GM19467 (cell line): ENCODE results near the gene GULP1.
"Not testable (repeated sequence)": the region's sequence is repeated elsewhere in the genome, so short reads cannot be mapped to it uniquely, and the experiment has no call there.

Source experiments
- ATAC-seq: cut with Tn5 transposase; IDR thresholded peaks from one replicate; pipeline ENCODE4 v1.9.1; 2021; ENCODE audit warnings: mild to moderate bottlenecking, moderate library complexity; ENCODE audit not compliant: unreplicated experiment

GULP1 gene

GRCh38 chr2:188291617-188292347 lies at the start of gene GULP1:
GULP1 (plus strand) TSS chr2:188291874; CDS start chr2:188477703, 185,829 bp downstream.
- no peak for ATAC-seq

DNA sequence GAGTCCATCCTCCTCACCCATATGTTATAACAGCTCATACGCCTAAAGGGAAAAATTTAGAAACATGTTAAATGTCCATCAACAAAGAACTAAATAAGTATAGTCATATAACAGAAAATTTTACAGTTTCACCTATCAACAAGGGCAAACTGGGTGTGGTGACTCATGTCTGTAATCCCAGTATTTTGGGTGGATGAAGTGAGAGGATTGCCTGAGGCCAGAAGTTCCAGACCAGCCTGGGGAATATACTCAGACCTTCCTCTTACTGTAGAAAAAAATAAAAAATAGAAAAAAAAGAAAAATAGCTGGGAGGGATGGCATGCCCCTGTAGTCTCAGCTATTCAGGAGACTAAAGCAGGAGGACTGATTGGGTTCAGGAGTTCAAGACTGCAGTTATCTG lies 48.3 kb upstream of the GULP1 start:
- no peak for ATAC-seq

GRCh38 chr2:188244383-188244782 lies 47.3 kb upstream of the GULP1 start:
- no peak for ATAC-seq

- no peak for ATAC-seq
Observed at GRCh38 chr2:188245230-188245629, 46.4 kb upstream of the GULP1 start.

GRCh38 chr2:188248513-188248912 lies 43.2 kb upstream of the GULP1 start:
- ATAC-seq: no peak

- ATAC-seq: no peak
Observed at GRCh38 chr2:188251034-188251433, 40.6 kb upstream of the GULP1 start.

DNA sequence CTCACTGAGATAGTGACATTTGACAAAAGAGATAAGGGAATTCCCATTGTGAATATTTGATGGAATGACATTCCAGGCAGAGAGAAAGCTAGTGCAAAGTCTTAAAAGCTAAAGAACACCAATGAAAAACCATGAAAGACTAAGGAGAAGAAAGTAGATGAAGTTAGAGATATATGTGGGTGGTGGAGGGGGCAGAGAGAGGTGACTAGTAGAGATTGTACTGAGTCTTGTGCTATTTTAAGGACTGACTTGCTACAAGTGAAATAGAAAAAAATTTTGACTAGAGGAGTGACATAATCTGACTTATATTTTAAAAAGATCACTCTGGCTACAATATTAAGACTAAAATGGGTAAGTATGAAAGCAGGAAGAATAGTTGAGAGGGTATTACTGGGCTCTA lies 35.3 kb upstream of the GULP1 start:
- ATAC-seq: no peak

DNA sequence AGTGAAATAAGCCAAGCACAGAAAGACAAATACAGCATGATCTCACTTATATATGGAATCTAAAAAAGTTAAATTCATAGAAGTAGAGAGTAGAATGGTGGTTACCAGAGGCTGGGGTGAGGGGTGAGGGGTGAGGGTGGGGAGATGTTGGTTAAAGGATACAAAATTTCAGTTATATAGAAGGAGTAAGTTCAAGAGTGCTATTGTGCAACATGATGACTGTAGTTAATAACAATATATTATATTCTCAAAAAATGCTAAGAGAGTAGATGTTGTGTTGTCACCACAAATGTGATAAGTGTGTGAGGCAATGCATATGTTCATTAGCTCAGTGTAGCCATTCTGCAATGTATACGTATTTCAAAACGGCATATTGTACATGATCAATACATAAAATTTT lies 26.4 kb upstream of the GULP1 start:
- no peak for ATAC-seq

DNA sequence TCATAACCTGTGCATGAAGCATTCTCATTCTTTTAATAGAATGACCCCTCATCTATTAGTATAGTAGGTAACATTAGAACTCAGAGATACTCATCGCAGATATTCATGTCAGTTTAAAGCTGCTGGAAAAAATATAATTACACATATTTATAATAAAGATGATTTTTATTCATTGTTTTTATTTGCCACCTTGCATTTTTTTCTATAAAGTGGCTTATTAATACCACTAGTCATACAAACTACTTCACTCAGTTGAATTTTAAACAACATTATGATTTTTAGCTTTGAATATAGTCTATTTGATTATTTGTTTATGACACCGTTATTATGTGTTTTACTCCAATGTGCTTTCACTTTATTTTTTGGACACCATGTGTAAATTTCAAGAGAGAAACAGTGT lies 23.9 kb upstream of the GULP1 start:
- no peak for ATAC-seq

- no peak for ATAC-seq
Observed at GRCh38 chr2:188269004-188269403, 22.7 kb upstream of the GULP1 start.

DNA sequence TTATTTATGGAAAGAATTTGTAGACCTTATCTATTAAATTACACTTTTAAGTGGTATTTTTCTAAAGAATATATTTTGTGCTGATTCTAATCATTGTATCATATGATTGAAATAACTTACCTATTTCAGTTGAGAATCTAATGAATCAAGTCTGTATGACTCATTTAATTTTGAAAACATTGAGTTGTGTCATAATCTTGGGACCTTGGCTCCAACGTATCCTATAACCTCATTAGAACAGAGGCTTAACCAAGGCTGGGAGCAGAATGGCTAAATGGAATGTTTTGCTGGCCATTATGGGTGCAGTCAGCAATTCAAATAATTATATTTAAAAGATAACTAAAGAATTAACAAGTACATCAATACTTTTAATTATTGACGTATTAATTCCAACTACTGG lies 19.6 kb upstream of the GULP1 start:
- ATAC-seq: no peak

- no peak for ATAC-seq
Observed at GRCh38 chr2:188274274-188274673, 17.4 kb upstream of the GULP1 start.

DNA sequence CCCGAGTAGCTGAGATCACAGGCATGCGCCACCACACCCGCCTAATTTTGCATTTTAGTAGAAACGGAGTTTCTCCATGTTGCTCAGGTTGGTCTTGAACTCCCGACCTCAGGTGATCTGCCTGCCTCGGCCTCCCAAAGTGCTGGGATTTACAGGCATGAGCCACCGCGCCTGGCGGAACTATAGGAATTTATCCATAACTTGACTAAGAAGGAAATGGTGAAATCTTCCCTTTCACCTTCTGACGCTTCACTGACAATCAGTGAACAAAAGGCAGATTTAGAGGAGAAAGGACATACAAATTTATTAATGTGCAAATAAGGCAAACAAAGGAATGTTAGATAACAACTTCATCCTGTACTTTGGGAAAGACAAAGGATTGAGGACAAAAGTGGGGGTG lies 15.4 kb upstream of the GULP1 start:
- no peak for ATAC-seq

DNA sequence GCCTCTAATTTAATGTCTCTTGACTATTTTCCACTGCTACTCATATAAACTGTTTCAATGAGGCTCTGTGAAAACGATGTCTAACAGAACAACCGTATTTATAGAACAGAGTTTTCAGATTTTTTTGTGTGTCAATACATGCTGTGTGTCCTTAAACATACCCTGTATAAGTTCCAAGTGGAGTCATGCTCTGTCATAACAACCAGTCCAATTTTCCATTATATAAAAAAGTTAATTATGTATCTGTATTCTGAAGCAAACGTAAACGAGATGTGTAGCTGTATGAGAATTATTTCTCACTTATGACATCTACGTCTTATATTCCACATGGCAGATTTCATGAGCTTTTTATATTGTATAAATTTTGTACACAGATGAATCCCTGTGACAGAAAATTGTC lies 13.9 kb upstream of the GULP1 start:
- no peak for ATAC-seq

DNA sequence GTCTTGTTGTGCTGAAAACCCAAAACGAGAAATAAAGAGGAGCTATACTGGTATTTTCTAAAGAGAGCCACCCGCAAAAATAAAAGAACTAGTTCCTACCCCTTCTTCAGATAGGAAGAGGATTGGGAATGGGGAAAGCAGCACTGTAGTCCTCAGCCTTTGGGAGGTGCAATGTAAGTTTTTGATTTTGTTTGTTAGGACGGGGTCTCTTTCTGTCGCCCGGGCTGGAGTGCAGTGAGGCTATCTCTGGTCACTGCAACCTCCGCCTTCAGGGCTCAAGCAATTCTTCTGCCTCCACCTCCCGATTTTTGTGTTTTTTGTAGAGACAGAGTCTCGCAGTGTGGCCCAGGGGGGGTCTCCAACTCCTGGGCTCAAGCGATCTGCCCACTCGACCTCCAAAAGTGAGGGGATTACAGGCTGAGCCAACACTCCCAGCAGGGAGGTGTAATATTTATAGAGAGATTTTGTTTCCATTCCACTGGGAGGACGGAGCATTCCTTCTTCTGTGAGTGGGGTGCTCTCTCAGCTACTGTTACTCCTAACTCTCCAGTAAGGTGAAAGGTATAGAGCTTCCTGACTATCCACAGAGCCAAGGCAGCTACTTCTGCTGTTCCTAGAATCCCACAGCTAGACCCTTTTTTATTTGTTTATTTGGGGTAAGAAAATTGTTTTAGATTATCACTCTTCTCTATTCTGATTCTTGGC lies 13.1 kb upstream of the GULP1 start:
- no peak for ATAC-seq

GRCh38 chr2:188279093-188279445 lies 12.6 kb upstream of the GULP1 start:
- ATAC-seq: no peak

- no peak for ATAC-seq
Observed at GRCh38 chr2:188280811-188281222, 10.9 kb upstream of the GULP1 start.

DNA sequence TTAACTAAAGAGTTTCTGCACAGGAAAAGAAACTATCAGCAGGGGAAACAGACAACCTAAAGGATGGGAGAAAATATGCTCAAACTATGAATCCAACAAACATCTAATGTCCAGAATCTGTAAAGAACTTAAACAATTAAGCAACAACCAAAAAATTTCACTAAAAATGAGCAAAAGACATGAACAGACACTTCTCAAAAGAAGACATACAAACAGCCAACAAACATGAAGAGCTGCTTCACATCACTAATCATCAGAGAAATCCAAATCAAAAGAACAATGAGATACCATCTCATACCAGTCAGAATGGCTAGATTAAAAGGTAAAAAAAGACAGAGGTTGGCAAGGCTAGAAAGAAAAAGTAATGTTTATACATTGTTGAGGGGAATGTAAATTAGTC lies 8.8 kb upstream of the GULP1 start:
- ATAC-seq: no peak

DNA sequence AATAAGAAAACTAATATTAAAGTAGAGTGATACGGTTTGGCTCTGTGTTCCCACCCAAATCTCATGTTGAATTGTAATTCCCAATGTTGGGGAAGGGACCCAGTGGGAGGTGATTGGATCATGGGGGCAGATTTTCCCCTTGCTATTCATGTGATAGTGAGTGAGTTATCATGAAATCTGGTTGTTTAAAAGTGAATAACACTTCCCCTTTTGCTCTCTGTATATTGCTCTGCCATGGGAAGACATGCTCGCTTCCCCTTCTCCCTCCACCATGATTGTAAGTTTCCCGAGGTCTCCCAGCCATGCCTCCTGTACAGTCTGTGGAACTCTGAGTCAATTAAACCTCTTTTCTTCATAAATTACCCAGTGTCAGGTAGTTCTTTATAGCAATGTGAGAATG lies 7.4 kb upstream of the GULP1 start:
- not testable (repeated sequence) for ATAC-seq

DNA sequence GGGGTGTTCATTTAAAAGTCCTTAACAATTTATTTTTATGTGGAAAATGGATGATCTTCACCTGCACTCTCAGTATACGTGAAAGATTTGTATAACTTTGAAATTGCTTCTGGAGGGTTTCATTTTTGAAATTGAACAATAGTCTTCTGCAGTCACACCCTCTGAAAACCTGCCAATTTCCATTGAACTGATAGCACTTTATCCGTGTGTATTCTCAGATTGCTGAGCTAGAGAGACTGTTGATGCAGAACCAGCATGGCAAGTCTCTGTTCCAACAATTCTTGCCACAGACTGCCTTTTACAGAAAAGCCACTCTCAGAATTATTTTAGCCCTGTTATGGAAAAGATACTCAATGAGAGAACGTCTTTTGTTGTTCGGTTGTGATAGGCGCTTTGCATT lies 6.6 kb upstream of the GULP1 start:
- no peak for ATAC-seq

- ATAC-seq: no peak
Observed at GRCh38 chr2:188285774-188286173, 5.9 kb upstream of the GULP1 start.

GRCh38 chr2:188291142-188291616 lies 495 bp upstream of the GULP1 start:
- no peak for ATAC-seq
